ENCODE measurements around the gene CCDC34. TPM values are rescaled to one million over a fixed set of nuclear protein-coding genes. Genes with fewer than 3 reads are reported as not detected.

The CCDC34 gene
- total RNA-seq, 1 donor from 2014 or later, result 5.6 TPM

GRCh38 chr11:27370374-27370773 lies 7.4 kb upstream of the CCDC34 start:
- no peak for DNase-seq (ENCODE audit: low read depth)
- Histone ChIP-seq H3K27me3 (ENCODE audit: control insufficient read depth, insufficient read depth, low read length) (no peaks in the 10 kb centered on the region), H3K36me3 (ENCODE audit: control insufficient read depth, insufficient read depth, low read length) (peaks cover 1% of the 10 kb centered on the region), H3K4me3 (ENCODE audit: low read depth, low read length) (no peak overlapping the region)
- TF ChIP-seq CTCF (IDR thresholded peaks at IDR 0.05; ENCODE audit: insufficient read depth, low read length, poor library complexity, severe bottlenecking), result no peak

- no peak for TF ChIP-seq CTCF (IDR thresholded peaks at IDR 0.05; ENCODE audit: insufficient read depth, low read length, poor library complexity, severe bottlenecking)
- no peak overlapping the region for H3K4me3 ChIP-seq (ENCODE audit: low read depth, low read length)
- peaks cover 1% of the 10 kb centered on the region for H3K36me3 ChIP-seq (ENCODE audit: control insufficient read depth, insufficient read depth, low read length)
- no peaks in the 10 kb centered on the region for H3K27me3 ChIP-seq (ENCODE audit: control insufficient read depth, insufficient read depth, low read length)
- no peak for DNase-seq (ENCODE audit: low read depth)
Measured at GRCh38 chr11:27367881-27368280, 4.9 kb upstream of the CCDC34 start.

DNA sequence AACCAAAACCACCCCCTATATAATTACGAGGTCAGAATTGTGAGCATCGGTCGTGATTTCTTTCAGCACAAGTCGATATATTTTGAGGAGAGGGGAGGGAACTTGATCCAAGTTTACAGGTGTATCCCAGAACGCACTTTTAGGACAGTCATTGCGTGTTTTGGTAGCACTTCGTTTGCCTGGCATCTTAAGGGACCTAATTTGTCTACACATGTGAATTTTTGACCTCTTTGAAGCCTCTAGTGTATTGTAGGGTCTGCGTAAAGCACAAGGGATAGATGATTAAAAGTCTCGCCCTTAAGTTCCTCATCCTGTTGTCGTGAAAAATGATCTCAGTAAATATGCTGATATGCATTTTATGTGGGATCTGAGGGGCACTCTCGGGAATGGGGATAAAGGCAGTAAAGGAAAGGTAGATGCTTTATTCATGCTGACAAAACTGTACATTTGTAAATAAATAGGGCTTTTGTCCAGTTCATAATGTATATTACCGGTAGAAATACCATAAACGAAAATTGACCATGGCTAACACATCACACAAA lies 632 bp upstream of the CCDC34 start:
- peaks cover 1% of the 10 kb centered on the region for H3K36me3 ChIP-seq (ENCODE audit: control insufficient read depth, insufficient read depth, low read length)
- no peak for DNase-seq (ENCODE audit: low read depth)
- peak overlapping the region; percentile 77 for H3K4me3 ChIP-seq (ENCODE audit: low read depth, low read length)
- TF ChIP-seq CTCF (IDR thresholded peaks at IDR 0.05; ENCODE audit: insufficient read depth, low read length, poor library complexity, severe bottlenecking), result no peak
- H3K27me3 ChIP-seq (ENCODE audit: control insufficient read depth, insufficient read depth, low read length), result no peaks in the 10 kb centered on the region

GRCh38 chr11:27361649-27362431 lies 1.2 kb downstream of the CCDC34 start:
- no peak for TF ChIP-seq CTCF (IDR thresholded peaks at IDR 0.05; ENCODE audit: insufficient read depth, low read length, poor library complexity, severe bottlenecking)
- DNase-seq (ENCODE audit: low read depth), result no peak
- Histone ChIP-seq H3K4me3 (ENCODE audit: low read depth, low read length) (no peak overlapping the region), H3K27me3 (ENCODE audit: control insufficient read depth, insufficient read depth, low read length) (no peaks in the 10 kb centered on the region), H3K36me3 (ENCODE audit: control insufficient read depth, insufficient read depth, low read length) (no peaks in the 10 kb centered on the region)

DNA sequence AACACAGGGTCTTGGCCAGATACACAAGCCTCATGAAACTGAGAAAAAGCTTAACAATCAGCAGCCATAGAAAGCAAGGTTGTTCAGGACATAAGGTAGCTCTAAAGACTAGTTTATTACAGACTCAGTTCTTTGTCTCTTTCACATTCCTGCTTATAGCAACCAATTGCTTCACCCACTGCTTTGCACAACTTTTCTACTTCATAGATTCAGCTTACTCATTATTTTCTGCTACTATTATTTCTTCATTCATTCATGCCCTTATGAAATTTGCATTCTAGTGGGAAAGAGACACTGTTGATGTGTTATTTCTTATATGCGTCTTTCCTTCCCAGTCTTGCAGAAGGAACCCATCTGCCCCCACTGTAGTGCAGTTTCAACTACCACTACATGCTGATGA lies 4.7 kb downstream of the CCDC34 start:
- TF ChIP-seq CTCF (IDR thresholded peaks at IDR 0.05; ENCODE audit: insufficient read depth, low read length, poor library complexity, severe bottlenecking), result no peak
- Histone ChIP-seq H3K36me3 (ENCODE audit: control insufficient read depth, insufficient read depth, low read length) (no peaks in the 10 kb centered on the region), H3K27me3 (ENCODE audit: control insufficient read depth, insufficient read depth, low read length) (no peaks in the 10 kb centered on the region), H3K4me3 (ENCODE audit: low read depth, low read length) (no peak overlapping the region)
- DNase-seq (ENCODE audit: low read depth), result no peak

DNA sequence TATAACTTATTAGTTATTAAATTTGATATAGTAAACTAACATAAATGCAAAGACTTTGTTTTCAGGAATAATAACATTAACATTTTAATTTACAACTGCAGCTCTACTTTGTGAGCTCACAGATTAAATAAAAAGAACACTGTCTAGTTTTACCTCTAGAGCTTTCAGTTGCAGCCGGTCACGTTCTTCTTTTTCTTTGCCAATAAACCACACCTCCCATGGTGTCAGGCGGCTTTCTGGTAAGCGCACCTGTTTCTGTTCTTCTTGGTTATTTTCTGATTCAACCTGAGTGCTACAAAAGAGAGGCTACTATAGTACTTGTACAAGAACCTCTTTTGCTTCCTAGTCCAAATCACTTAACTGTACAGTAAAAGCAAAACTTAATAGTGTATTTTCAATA lies 5.8 kb downstream of the CCDC34 start:
- TF ChIP-seq CTCF (IDR thresholded peaks at IDR 0.05; ENCODE audit: insufficient read depth, low read length, poor library complexity, severe bottlenecking), result no peak
- no peak overlapping the region for H3K4me3 ChIP-seq (ENCODE audit: low read depth, low read length)
- DNase-seq (ENCODE audit: low read depth), result no peak

More for the DNA sequence above, 5.8 kb downstream of the CCDC34 start:
- Histone ChIP-seq H3K36me3 (ENCODE audit: control insufficient read depth, insufficient read depth, low read length) (no peaks in the 10 kb centered on the region), H3K27me3 (ENCODE audit: control insufficient read depth, insufficient read depth, low read length) (no peaks in the 10 kb centered on the region)

Measured in kidney epithelial cell (primary cell).